ENCODE measurements around the gene SLC37A3.
"Not testable (repeated sequence)": the region's sequence is repeated elsewhere in the genome, so short reads cannot be mapped to it uniquely, and the experiment has no call there.

The SLC37A3 gene

DNA sequence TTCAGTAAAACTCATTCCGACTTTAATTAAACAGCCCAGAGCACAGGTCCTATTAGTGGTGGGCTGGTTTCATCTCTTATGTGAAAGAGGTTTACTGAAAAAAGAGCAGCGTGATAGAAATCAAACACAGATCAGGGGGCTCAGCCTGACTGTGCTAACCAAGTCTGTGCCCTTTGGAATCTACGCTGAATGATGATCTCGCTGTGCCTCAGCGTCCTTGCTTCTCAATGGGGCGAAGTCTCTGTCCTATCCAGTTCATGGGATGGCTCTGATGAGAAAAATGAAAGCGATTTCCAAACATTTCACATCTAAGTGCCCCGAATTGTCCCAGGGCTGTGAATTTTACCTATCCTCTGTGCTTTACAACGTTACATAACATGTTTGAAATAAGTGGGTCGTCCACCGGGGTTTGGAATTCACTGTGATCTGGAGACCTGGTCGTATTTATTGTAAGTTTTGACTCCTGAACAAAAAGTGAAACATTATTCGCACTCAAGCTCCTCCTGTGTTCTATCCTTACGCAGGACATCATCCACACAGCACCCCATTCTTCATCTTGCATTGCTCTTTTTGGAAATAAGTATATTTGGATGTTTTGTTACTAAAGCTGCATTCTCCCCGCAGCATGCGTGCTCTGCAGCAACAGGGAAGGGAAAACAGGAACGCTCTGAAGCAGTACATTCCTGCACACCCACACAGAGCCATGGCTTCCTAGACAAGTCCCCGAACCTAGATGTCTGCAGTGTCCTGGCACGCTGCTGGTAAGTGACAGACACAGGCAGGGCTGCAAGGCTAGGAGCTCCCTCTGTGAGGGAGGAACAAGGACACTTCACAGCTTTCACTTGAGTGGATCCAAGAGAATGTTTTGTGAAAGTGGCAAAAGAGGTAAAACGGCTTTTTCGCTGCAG lies 83.5 kb downstream of the SLC37A3 start:
- DNase-seq (ENCODE audit: low spot score): no peak

DNA sequence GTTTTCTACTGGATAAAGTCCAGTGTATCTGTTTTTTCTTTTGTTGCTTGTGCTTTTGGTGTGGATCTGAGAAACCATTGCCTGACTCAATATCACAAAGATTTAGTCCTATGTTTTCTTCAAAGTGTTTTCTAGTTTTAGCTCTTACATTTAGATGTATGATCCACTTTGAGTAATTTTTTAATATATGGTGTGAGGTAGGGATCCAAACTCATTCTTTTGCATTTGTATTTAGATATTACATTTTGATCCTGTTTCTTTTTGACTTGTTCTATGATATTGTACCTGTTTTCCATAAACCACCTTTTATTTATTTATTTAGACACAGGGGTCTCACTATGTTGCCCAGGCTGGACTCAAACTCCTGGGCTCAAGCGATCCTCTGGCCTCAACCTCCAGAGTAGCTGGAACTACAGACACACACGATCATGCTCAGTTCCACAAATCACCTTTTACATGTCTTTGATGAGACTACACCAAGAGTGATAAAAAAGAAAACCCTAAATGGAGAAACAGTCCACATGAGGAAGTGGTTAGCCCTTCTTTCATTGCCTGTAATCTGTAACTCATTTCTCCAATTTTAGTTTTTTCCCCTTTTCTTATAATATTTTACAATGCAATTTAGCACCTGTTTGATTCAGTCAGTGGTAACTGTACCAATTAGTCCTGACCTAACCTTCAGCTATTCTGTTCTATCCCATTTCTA lies 86.0 kb downstream of the SLC37A3 start:
- DNase-seq (ENCODE audit: low spot score): no peak

DNA sequence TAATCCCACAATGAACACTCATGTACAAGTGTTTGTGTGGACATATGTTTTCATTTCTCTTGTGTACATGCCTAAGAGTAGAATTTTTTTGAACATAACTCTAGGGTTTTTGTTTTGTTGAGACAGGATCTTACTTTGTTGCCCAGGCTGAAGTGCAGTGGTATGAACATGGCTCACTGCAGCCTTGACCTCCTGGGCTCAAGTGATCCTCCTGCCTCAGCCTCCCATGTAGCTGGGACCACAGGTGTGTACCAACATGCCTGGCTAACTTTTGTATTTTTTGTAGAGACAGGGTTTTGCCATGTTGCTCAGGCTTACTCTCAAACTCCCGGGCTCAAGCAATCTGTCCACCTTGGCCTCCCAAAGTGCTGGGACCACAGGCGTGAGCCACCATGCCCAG lies 87.2 kb downstream of the SLC37A3 start:
- DNase-seq (ENCODE audit: low spot score): not testable (repeated sequence)

DNA sequence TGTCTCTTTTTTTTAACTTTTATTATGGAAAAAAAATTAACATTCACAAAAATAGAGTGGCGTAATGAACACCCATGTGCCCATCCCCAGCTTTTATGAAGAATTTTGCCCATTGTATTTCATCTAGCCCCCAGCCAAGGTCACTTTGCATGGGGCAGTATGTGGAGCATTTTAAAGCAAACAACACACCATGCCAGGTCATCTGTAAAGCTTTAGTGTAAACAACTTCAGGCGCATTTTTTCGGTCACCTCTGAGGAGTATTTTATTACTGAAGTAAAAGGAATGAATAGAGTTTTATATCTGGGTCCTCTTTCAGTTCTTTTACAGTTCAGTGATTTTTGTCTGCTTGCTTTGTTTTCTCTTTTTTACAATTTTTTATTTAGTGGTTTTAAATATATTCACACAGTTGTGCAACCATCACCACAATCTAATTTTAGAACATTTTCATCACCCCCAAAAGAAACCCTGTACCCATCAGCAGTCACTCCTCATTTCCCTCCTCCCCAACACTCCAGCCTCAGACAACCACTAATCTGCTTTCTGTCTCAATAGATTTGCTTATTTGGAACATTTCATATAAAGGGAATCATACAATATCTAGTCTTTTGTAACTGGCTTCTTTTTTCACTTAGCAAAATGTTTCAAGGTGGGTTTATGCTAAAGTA lies 87.9 kb downstream of the SLC37A3 start:
- no peak for DNase-seq (ENCODE audit: low spot score)

DNA sequence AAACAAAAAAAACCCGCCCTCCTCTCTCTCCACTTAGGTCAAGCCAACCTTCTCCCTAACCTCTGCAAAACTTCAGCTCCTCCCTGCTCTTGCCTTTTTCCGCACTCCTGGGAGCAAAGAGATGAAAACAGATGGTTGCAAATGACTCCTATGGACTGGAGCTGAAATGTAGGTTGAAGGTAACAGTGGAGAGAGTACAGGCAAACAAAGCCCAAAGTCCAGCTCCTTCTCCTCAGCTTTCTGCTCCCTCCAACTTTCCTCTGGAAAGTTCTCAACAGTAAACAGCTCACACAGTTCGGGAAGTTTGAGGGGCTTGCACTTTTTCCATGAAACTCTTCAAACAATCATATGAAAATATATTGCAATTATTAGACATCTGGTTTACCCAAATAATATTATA lies 90.3 kb downstream of the SLC37A3 start:
- DNase-seq (ENCODE audit: low spot score): no peak

DNA sequence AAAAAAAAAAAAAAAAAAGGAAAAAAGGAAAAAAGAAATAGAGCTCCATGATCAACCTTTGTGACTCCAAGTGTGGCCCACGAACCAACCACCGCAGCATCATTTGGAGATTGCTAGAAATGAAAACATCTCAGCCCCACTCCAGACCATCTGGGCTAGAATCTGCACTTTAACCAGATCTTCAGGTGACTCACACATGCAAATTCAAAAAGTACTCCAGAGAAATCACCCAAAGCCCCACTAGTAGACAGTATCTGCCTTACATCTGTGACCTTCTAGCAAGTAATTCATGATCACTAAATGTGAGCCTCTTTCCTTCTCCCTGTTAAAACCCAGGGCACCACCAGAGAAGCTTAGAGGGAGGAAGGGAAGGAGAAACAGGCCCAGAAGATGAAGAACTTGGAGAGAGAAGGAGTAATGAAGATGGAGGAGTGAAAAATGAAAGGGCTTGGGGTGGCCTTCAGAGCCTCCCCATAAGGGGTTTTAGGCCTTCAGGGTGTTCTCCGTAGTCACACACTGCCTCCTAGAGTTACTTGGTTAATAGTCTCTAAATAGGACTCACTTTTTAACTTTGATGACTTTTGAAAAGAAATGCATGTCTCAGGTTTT lies 94.0 kb downstream of the SLC37A3 start:
- no peak for DNase-seq (ENCODE audit: low spot score)

DNA sequence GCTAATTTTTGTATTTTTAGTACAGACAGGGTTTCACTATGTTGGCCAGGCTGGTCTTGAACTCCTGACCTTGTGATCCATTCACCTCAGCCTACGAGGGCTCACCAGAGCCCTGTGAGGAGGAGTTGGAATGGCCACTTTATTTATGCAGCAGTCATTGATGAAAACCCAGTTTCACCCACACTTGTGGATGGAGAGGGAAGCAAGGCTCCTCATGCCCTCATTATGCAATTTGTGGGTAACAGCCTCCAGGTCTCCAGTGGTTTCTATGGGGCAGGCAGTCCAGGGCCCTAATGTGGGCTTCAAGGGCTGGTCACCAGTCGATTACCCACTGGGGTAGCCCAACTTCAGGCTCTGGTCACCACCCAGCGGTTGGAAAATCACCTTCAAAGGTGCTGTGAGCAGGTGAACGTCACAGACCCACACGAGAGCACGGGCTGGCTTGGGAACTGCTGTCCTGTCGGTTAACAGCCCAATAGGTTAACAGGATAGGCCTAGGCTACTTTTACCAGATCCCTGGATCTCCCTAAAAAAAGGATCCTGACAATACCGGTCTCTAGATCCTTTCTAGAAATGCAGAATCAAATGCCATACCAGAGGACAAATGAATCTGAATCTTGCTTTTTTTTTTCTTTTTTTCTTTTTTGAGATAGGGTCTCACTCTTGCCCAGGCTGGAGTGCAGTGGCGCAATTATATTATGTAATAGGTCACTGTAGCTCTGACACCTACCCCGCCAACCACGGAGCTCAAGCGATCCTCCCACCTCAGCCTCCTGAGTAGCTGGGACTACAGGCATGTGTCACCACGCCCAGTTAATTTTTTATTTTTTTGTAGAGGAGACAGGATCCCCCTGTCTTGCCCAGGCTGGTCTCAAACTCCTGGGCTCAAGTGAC lies 97.8 kb downstream of the SLC37A3 start:
- DNase-seq (ENCODE audit: low spot score): no peak

DNA sequence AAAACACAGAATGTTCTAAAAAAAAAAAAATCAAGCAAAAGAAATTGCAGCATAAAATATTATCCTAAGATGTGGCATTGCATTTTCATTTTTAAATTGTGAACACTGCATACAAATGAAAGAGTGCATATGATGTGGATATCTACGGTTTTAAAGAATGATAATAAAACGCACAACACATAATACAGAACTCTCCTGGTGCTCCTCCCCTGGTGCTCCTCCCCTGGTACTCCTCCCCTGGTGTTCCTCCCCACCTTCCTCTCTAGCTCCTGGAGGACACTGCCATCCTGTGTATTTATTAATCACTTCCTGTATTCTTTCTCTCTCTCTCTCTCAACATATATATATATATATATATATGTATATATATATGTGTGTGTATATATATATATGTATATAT lies 100.1 kb downstream of the SLC37A3 start:
- DNase-seq (ENCODE audit: low spot score): no peak

DNA sequence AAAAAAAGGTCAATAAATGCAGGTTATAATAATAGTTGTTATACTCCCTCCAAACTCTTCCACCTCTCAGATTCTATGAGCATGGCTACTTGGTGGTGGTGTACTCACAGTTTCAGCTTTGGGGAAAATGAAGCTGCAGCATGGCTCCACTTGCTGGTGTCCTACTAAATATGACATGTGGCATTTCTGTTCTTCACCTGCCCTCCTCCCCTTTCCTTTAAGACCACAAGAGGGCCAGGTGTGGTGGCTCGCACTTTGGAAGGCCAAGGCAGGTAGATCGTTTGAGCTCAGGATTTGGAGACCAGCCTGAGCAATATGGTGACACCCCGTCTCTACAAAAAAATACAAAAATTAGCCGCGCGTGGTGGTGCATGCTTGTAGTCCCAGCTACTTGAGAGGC lies 101.1 kb downstream of the SLC37A3 start:
- DNase-seq (ENCODE audit: low spot score): no peak

DNA sequence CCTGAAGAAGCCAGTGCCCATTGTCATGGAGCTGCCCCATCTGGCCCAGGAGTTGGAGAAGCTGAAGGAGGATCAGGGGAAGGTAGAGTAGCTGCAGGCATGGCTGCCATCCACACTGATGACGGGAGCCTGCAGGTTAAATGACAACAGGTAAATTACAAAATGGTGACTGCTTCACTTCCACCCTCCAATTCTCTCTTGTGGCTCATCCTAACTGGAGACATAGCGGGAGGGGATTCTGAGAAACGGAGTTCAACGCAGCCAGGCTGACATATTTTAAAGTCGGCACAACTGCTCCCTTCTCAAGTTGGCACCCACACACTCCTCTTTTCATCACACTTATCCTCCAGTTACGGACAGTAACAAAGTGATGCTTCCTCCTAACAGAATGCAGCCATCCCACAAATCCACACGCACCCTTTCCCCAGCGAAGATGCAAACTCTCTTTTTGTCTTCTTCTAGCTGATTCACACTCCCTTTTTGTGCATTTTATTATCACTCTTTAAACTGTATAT lies 103.0 kb downstream of the SLC37A3 start:
- no peak for DNase-seq (ENCODE audit: low spot score)

DNA sequence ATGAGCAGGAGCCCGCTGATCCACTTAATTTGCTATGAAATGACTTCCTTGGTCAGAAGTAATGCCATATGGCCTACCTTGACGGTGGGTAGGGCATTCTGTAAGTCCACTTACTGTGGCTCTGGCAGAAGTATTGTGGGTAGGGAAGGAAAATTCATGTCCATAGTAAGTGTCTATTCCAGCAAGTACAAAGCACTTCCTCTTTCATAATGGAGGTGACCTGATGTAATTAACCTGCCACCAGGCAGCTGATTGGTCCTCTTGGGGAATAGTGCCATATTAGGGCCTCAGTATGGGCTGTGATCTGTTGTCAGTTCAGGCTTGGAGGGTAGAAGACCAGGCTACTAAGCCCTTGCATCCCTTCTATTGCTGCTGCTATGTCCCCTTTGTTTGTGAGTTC lies 103.9 kb downstream of the SLC37A3 start:
- DNase-seq (ENCODE audit: low spot score): no peak

DNA sequence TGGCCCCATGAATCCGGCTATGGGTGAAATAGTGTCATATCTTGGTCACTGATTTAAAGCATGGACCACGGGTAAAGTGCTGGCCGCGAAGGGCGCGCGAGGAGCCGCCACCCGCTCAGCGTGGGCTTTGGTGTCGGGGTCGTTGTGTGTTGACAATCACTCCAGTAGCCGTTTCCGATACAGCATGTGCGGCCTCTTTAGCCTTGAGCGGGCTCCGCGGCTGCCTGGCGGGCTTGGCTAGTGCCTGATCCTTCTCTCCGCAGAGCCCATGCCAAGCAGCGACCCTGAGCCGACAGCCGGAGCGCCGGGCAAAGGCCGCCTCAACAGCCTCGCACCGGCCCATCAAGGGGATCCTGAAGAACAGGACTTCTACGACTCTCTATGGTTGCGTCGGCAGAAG lies 105.9 kb downstream of the SLC37A3 start:
- no peak for DNase-seq (ENCODE audit: low spot score)

DNA sequence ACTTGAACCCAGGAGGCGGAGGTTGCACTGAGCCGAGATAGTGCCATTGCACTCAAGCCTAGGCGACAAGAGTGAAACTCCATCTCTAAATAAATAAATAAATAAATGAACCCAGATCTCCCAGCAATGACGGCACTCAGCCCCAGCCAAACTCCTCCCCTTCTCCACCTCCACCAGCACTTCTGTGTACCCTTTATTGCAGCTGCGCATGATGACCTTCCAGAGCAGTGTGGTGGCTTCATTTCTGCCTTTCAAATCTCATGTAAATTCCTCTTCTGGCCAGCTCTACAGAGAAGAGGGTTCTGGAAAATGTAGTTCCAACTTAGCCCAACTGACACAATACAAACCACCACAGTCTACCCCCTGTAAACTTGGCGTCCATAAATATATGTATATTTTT lies 108.5 kb downstream of the SLC37A3 start:
- no peak for DNase-seq (ENCODE audit: low spot score)

DNA sequence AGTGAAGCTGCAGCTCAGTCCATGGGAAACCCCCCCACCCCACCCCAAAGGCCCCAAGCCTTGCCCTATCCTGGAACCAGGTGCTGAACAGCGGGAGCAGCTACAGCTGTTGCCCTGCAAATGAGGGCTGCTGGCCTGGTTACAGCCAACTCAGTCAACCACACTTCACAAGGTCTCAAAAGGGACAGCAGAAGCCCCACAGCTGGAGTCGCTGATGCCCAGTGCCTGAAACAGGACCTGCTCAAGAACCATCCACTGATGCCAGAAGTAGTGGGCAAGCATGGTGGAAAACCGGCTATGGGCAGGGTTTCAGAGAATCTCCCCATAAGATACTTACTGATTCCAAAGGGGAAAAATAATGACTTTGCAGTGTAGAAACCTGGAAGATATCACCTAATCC lies 110.3 kb downstream of the SLC37A3 start:
- no peak for DNase-seq (ENCODE audit: low spot score)

DNA sequence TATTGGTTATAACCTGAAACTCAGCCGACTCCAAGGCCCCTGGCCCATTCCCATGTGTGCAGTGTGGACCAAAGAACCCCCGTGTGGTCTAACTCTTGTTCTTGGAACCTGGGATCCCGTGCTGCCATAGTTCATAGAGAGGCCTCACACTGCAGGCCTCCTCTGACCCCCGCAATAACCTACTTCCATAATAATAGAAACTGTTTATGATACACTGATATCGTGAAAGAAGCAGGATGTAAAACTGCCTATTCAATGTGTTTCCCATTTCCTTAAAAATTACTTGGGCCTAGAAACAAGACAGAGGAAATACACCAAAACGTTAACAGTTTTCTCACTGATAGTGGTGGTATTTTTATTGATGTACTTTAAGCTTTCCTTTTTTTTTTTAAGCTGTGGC lies 112.4 kb downstream of the SLC37A3 start:
- no peak for DNase-seq (ENCODE audit: low spot score)

DNA sequence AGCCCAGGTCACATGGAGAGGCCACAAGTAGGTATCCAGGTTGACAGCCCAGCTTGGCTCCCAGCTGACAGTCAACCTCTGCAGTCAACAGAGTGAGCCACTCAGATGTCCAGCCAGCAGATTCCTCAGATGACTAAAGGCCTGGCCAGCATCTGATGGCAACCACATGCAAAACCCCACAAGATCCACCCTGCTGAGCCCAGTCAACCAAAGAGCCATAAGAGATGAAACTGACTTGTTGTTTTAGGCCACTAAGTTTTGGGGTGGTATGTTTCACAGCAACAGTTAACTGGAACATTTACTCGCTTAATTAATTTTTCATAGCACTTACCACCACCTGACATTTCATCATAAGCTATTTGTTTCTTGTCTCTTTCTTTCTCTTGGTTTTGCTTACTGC lies 114.3 kb downstream of the SLC37A3 start:
- no peak for DNase-seq (ENCODE audit: low spot score)
